H9 (cell line): ENCODE data around the gene IL1RAPL1. TPM values are rescaled to one million over a fixed set of nuclear protein-coding genes. Genes with fewer than 3 reads are reported as not detected.

Experiments used
- DNase-seq: peaks from one replicate; pipeline ENCODE4 v3.0.0-alpha.2; 2017
- H2AFZ ChIP-seq: one replicate; pipeline ENCODE4 v1.6.1; 2013; ENCODE audit warnings: mild to moderate bottlenecking, low read length, control low read depth, moderate library complexity
- H2AK5ac ChIP-seq: 2 replicates; pipeline ENCODE4 v1.6.1; 2013; ENCODE audit warnings: low read length, control low read depth, mixed read lengths; ENCODE audit not compliant: insufficient read length
- H2BK120ac ChIP-seq: one replicate; pipeline ENCODE4 v1.6.1; 2013; ENCODE audit warnings: low read depth, mild to moderate bottlenecking, low read length, control low read depth, inconsistent platforms; ENCODE audit not compliant: poor library complexity, severe bottlenecking
- H2BK12ac ChIP-seq: 2 replicates; pipeline ENCODE4 v1.6.1; 2013; ENCODE audit warnings: low read length, control low read depth, mixed read lengths, low read depth; ENCODE audit not compliant: insufficient read length
- H2BK15ac ChIP-seq: 2 replicates; pipeline ENCODE4 v1.6.1; 2013; ENCODE audit warnings: low read depth, low read length, control low read depth
- H2BK20ac ChIP-seq: one replicate; pipeline ENCODE4 v1.6.1; 2013; ENCODE audit warnings: low read depth, mild to moderate bottlenecking, low read length, control low read depth, inconsistent platforms; ENCODE audit not compliant: poor library complexity, severe bottlenecking
- H2BK5ac ChIP-seq: 2 replicates; pipeline ENCODE4 v1.6.1; 2013; ENCODE audit warnings: low read length, control low read depth, mixed read lengths; ENCODE audit not compliant: insufficient read length
- H3K14ac ChIP-seq: 2 replicates; pipeline ENCODE4 v1.6.1; 2013; ENCODE audit warnings: low read length, control low read depth; ENCODE audit not compliant: insufficient read depth
- H3K18ac ChIP-seq: 2 replicates; pipeline ENCODE4 v1.6.1; 2013; ENCODE audit warnings: low read depth, mild to moderate bottlenecking, mixed read lengths, low read length, control low read depth; ENCODE audit not compliant: insufficient read length
- H3K23ac ChIP-seq: 2 replicates; pipeline ENCODE4 v1.6.1; 2013; ENCODE audit warnings: low read length, control low read depth, mixed read lengths, low read depth; ENCODE audit not compliant: insufficient read length
- H3K23me2 ChIP-seq: 2 replicates; pipeline ENCODE4 v1.6.1; 2013; ENCODE audit warnings: low read depth, mild to moderate bottlenecking, mixed read lengths, low read length, control low read depth; ENCODE audit not compliant: insufficient read length, poor library complexity, severe bottlenecking
- H3K27ac ChIP-seq: 2 replicates; pipeline ENCODE4 v1.5.1; 2013; ENCODE audit warnings: low read length, control low read depth, mixed read lengths, low read depth; ENCODE audit not compliant: insufficient read length
- H3K27me3 ChIP-seq: 2 replicates; pipeline ENCODE4 v1.6.1; 2013; ENCODE audit warnings: low read length, control low read depth, inconsistent platforms; ENCODE audit not compliant: insufficient read depth
- H3K4ac ChIP-seq: 2 replicates; pipeline ENCODE4 v1.6.1; 2013; ENCODE audit warnings: low read depth, mild to moderate bottlenecking, control low read depth, inconsistent platforms, low read length, moderate library complexity
- H3K4me1 ChIP-seq: 2 replicates; pipeline ENCODE4 v1.6.1; 2013; ENCODE audit warnings: low read length, control low read depth, inconsistent platforms; ENCODE audit not compliant: insufficient read depth
- H3K4me2 ChIP-seq: 2 replicates; pipeline ENCODE4 v1.6.1; 2013; ENCODE audit warnings: low read length, control low read depth, mixed read lengths; ENCODE audit not compliant: insufficient read length, insufficient read depth
- H3K56ac ChIP-seq: 2 replicates; pipeline ENCODE4 v1.6.1; 2013; ENCODE audit warnings: low read depth, mild to moderate bottlenecking, mixed read lengths, low read length, control low read depth; ENCODE audit not compliant: insufficient read length
- H3K79me1 ChIP-seq: 2 replicates; pipeline ENCODE4 v1.6.1; 2013; ENCODE audit warnings: low read depth, mild to moderate bottlenecking, moderate library complexity, low read length, control low read depth, inconsistent platforms; ENCODE audit not compliant: insufficient read depth, poor library complexity, severe bottlenecking
- H3K79me2 ChIP-seq: 2 replicates; pipeline ENCODE4 v1.6.1; 2013; ENCODE audit warnings: low read length, control low read depth, inconsistent platforms; ENCODE audit not compliant: insufficient read depth
- H3K9ac ChIP-seq: 2 replicates; pipeline ENCODE4 v1.6.1; 2013; ENCODE audit warnings: low read length, control low read depth, mixed read lengths; ENCODE audit not compliant: insufficient read length; ENCODE audit errors: extremely low read depth
- H3K9me3 ChIP-seq: one replicate; pipeline ENCODE4 v1.6.1; 2013; ENCODE audit warnings: low read depth, low read length, inconsistent platforms; ENCODE audit not compliant: control insufficient read depth
- H3T11ph ChIP-seq: one replicate; pipeline ENCODE4 v1.6.1; 2013; ENCODE audit warnings: mild to moderate bottlenecking, low read length, control low read depth, inconsistent platforms
- H4K20me1 ChIP-seq: one replicate; pipeline ENCODE4 v1.6.1; 2013; ENCODE audit not compliant: control insufficient read depth, insufficient read length, insufficient read depth
- H4K5ac ChIP-seq: 2 replicates; pipeline ENCODE4 v1.6.1; 2013; ENCODE audit warnings: low read depth, mild to moderate bottlenecking, mixed read lengths, low read length, control low read depth; ENCODE audit not compliant: insufficient read length
- H4K8ac ChIP-seq: replicated peaks from 2 replicates; pipeline ENCODE4 v1.6.1; 2013; ENCODE audit warnings: low read length, control low read depth, mixed read lengths, low read depth; ENCODE audit not compliant: insufficient read length
- H4K91ac ChIP-seq: 2 replicates; pipeline ENCODE4 v1.6.1; 2013; ENCODE audit warnings: low read depth, mild to moderate bottlenecking, moderate library complexity, mixed read lengths, low read length, control low read depth; ENCODE audit not compliant: insufficient read length
- H3K27ac Mint-ChIP-seq, 3 experiments: 2 replicates in 2 of 3; 3 replicates in 1 of 3; pipeline ENCODE4 v1.8.0; 2020 to 2021; ENCODE audit warnings: mixed read lengths in 3 of 3, mild to moderate bottlenecking in 1 of 3, moderate library complexity in 1 of 3
- H3K27me3 Mint-ChIP-seq: 2 replicates; pipeline ENCODE4 v1.8.0; 2021; ENCODE audit warnings: low read depth, mild to moderate bottlenecking, moderate library complexity, mixed read lengths
- H3K36me3 Mint-ChIP-seq, 3 experiments: 2 replicates in 2 of 3; 3 replicates in 1 of 3; pipeline ENCODE4 v1.8.0; 2020 to 2021; ENCODE audit warnings: low read depth in 3 of 3, mixed read lengths in 3 of 3; ENCODE audit not compliant: insufficient read depth in 1 of 3
- H3K4me1 Mint-ChIP-seq, 2 experiments: 2 replicates each; pipeline ENCODE4 v1.8.0; 2020; ENCODE audit warnings: mixed read lengths in 2 of 2
- H3K4me3 Mint-ChIP-seq, 2 experiments: 2 replicates in 1 of 2; 3 replicates in 1 of 2; pipeline ENCODE4 v1.8.0; 2020 to 2021; ENCODE audit warnings: mild to moderate bottlenecking in 2 of 2, mixed read lengths in 2 of 2, moderate library complexity in 1 of 2
- H3K9me3 Mint-ChIP-seq, 2 experiments: 2 replicates in 1 of 2; 3 replicates in 1 of 2; pipeline ENCODE4 v1.8.0; 2020; ENCODE audit warnings: mild to moderate bottlenecking in 2 of 2, mixed read lengths in 2 of 2, moderate library complexity in 1 of 2
- CTCF ChIP-seq: fragments of 200-600 bp; sonication (generic); conservative IDR thresholded peaks from 3 replicates; pipeline ENCODE4 v1.8.0; 2021; ENCODE audit warnings: antibody characterized with exemption, mild to moderate bottlenecking
- WGBS: extraction: QIAGEN DNeasy Blood & Tissue Kit; methylation state at CpG from one replicate; pipeline ENCODE4 v1.1.7; 2013; ENCODE audit warnings: missing lambda C conversion rate, low lambda C conversion rate, mixed read lengths; ENCODE audit not compliant: insufficient read length; ENCODE audit errors: extremely low coverage; 5-methylcytosine and 5-hydroxymethylcytosine counted together
- total RNA-seq: library from RNA; stranded (reverse); gene quantifications from 2 replicates; pipeline ENCODE4 v1.2.1, GENCODE V29; 2021

The IL1RAPL1 gene
- total RNA-seq, 1 experiment from 2014 or later = 0.31 TPM

GRCh38 chrX:29870608-29871007, 1283.4 kb downstream of the IL1RAPL1 start:
- Histone ChIP-seq H3K9ac (no peak overlapping the region), H3K14ac (no peak overlapping the region), H2BK15ac (no peak overlapping the region), H3K23ac (no peak overlapping the region), H3K4me2 (no peak overlapping the region), H3K79me2 (no peaks in the 10 kb centered on the region), H4K5ac (no peak overlapping the region), H2AFZ (no peak overlapping the region), H4K8ac (no peak overlapping the region), H4K91ac (no peak overlapping the region), H3T11ph (no peak overlapping the region), H3K56ac (no peak overlapping the region), H3K4ac (no peak overlapping the region), H4K20me1 (no peaks in the 10 kb centered on the region), H3K23me2 (no peaks in the 10 kb centered on the region), H3K27ac (no peak overlapping the region), H3K79me1 (no peaks in the 10 kb centered on the region), H3K4me1 (no peaks in the 10 kb centered on the region), H2AK5ac (no peak overlapping the region), H3K9me3 (no peaks in the 10 kb centered on the region), H3K27me3 (no peaks in the 10 kb centered on the region), H3K18ac (no peak overlapping the region), H2BK20ac (no peak overlapping the region), H2BK120ac (no peak overlapping the region), H2BK5ac (no peak overlapping the region), H2BK12ac (no peak overlapping the region)
- Mint-ChIP-seq H3K4me1 (peaks cover 9 to 11% of the 10 kb centered on the region in 2 experiments), H3K9me3 (peaks cover 0 to 65% of the 10 kb centered on the region in 2 experiments; a peak in 4 of 5 replicates), H3K4me3 (no peak overlapping the region), H3K27ac (no peak overlapping the region), H3K36me3 (peaks cover 0 to 1% (median 0%) of the 10 kb centered on the region in 3 experiments; a peak in 2 of 7 replicates), H3K27me3 (no peaks in the 10 kb centered on the region)
- DNase-seq = no peak
- WGBS = no CpG with 5 or more reads among the region's 3 CpGs
- no peak for TF ChIP-seq CTCF
